SKM-1 (cell line): ENCODE results near the gene NF1.
"Not testable (repeated sequence)": the region's sequence is repeated elsewhere in the genome, so short reads cannot be mapped to it uniquely, and the experiment has no call there.

Experiments used
- DNase-seq: peaks from one replicate; lab custom pipeline; 2025; ENCODE audit not compliant: unreplicated experiment; lab: John Stamatoyannopoulos, UW

Gene NF1

DNA sequence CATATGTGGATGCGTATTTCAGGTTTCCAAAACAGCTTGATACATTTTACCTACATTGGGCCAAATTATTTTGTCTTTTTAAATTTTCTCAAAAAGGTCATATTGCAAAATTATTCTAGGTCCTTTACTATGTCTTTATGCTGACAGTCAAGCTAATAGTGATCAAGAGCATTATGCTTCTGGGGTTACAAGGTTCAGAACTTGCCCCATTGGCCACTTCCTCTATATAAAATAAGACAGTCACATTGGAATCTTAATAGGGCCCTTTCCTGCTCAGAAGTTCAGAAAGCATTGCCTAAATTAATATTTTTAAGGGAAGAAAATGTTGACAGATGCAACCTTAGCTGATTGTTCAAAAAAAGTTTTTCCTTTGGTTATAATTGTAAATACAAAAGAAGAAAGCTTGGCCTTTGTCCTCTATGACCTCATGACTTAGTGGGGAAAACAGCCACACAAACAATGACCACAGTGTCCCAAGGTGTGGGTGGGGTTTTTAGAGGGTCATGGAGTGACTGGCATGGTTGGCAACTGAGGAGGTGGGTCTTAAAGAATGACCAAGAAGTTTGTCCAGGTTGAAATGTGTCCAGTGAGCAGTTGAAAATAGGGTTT is 284.9 kb downstream of the NF1 start:
- no peak for DNase-seq

- DNase-seq = no peak
Observed at GRCh38 chr17:31381165-31381668, 286.4 kb downstream of the NF1 start.

DNA sequence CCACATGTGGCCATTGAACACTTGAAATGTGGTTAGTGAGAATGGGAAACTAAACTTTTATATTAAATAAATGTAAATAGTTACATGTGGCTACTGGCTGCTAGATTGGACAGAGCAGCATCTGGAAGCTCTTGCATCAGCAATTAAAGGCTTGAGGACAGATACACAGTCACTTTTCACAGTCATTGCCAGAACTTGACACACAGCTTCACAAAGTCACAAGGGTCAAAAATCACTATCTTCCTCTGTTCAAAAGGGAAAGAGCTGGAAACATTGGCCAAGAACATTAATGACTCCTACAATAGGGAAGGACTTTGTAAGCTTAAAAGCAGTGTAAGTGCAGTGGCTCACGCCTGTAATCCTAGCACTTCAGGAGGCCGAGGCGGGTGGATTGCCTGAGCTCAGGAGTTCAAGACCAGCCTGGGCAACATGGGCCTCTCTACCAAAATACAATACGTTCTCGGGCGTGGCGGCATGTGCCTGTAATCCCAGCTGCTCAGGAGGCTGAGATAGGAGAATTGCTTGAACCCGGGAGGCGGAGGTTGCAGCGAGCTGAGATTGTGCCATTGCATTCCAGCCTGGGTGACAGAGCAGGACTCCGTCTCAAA is 288.0 kb downstream of the NF1 start:
- not testable (repeated sequence) for DNase-seq

DNA sequence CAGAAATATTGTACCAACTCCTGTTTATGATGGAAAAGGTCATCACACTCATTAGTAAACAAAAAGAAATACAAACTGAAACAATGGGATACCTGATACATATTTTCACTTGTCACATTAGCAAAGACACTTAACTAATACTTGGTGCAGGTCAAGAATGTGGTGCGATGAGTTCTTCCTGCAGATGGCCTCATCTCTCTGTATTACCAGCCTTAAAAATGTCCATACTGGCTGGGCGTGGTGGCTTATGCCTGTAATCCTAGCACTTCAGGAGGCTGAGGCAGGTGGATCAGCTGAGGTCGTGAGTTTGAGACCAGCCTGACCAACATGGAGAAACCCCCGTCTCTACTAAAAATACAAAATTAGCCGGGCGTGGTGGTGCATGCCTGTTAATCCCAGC is 288.7 kb downstream of the NF1 start:
- DNase-seq = not testable (repeated sequence)

DNA sequence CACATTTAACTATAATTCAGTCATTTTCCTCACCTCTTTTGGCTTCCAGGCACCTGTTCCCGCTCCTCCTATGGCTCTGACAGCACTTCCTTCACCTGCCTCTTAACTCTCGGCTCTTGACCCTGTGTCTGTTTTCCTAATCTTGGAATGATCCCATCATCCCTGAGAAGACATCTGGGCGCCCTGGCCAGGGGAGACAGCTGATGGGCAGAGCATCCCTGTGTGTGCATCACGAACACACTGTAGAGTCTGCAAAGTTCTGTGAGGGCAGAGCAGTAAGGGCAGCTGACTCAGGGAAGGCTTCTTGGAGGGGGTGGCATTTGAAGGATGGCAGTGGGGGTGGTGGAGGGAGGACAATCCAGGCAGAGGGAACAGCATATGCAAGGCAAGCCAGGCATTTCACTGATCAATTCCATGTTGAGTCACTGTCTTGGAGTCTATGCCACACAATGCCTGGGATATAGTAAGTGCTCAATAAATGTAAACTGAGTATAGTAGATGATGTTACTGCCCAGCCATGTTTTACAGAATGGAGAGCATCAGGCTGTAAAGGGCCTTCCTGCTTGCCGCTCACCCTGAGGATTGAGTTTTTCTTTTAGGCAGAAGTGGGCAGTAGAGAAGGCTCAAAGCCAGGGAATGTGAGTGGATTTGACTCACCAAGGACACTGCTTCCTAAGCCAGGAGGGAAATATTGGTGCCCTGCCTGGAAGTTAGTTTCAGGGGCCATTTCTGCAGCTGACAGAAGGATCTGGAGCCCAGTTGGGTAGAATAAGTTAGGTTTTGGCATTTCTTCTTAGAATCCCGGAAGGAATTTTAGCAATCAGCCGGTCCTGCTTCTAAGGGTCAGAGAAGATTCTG is 290.9 kb downstream of the NF1 start:
- no peak for DNase-seq

- no peak for DNase-seq
Observed at GRCh38 chr17:31386542-31387075, 291.8 kb downstream of the NF1 start.

DNA sequence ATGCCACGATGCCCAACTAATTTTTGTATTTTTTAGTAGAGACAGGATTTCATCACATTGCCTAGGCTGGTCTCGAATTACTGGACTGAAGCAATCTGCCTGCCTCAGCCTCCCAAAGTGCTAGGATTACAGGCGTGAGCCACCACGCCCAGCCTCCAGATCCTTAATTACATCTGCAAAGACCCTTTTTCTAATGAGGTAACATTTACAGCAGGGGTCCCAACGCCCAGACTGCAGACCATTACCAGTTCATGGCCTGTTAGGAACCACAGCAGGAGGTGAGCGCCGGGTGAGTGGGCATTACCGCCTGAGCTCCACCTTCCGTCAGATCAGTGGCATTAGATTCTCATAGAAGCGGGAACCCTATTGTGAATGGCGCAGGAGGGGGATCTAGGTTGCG is 292.7 kb downstream of the NF1 start:
- no peak for DNase-seq

GRCh38 chr17:31388351-31388750 is 293.6 kb downstream of the NF1 start:
- no peak for DNase-seq

- DNase-seq = no peak
Observed at GRCh38 chr17:31388770-31389656, 294.2 kb downstream of the NF1 start.

GRCh38 chr17:31389657-31390381 is 295.0 kb downstream of the NF1 start:
- DNase-seq = no peak

DNA sequence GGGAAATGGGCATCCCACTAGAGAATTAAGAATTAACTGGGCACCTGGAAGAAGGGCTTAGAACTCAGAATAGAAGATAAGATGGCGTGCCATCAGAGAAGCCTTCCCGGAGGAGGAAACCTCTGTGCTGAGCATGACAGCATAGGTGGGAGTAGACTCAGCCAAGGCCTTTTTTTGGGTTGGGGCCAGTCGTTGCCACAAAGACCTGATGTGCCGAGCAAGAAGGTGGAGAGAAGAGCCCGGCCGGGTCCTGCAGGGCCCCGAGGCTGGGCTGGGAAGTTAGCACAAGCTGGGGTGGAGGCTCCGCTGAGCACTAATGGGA is 295.6 kb downstream of the NF1 start:
- no peak for DNase-seq

- DNase-seq = no peak
Observed at GRCh38 chr17:31390748-31391495, 296.1 kb downstream of the NF1 start.

DNA sequence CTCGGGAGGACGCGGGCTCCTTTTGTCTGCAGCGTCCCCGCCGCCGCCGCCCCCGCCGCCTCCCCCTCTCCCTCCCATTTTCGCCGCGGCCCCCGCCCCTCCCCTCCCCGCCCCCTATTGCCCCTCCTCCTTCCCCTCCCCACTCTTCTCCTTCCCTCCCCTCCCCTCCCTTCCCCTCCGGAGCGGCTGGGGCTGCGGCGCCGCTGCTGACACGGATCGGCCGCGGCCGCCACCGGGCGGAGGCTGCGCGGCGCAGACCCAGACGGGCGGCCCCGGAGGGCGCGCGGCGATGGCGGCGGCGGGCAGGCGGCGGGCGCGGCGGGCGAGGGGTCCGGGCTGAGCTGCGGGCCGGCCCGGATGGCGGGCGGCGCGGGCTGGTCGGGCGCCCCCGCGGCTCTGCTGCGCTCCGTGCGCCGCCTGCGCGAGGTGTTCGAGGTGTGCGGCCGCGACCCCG is 296.7 kb downstream of the NF1 start, which contains the start of gene RAB11FIP4:
TSS of gene RAB11FIP4 (plus strand) at position 180 of the 454 bp plus-strand sequence. CDS start at position 358, 178 bp downstream.
- DNase-seq = no peak

GRCh38 chr17:31392002-31392855 is 297.5 kb downstream of the NF1 start:
- DNase-seq = no peak

DNA sequence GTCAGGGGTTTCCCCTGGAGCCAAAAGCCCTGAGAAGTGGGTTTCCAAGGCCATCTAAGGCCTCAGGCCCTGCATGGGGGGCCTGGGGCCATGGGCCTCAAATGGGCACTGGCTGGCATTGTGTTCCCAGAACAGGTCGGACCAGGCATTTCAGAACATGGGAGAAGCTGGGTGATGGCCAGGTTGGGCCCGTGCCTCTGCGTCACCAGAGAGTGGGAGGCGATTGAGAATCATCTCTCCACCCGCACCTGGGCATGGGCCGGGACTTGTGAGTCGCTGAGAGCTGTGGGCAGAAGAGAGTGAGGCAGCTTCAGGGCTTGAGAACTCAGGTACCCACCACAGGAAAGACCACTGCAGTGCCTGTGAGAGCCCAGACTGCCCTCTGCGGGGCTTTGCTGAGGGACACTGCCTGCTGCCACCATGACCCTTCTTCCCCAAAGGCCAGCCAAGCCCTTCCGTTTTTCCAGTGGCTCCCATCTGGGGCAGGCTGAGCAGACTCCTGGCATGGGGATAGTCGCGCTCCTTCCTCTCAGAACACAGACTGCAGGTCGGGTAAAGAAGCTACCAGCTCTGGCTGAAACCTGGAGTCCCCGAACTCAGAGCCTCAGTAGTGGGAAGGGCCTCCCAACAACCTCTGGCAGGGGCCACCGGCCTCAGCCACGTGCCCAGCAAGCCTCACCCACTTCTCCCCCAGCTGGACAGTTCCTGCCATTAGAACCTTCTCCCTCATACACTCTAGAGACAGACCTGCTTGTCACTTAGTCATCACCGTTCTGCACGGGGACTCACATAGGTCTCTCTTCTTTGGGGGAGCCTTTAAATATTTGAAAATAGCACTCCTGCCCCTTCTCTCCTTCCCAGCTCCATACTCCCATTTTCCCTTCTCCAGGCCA is 298.3 kb downstream of the NF1 start:
- no peak for DNase-seq

- no peak for DNase-seq
Observed at GRCh38 chr17:31393749-31394146, 299.0 kb downstream of the NF1 start.

DNA sequence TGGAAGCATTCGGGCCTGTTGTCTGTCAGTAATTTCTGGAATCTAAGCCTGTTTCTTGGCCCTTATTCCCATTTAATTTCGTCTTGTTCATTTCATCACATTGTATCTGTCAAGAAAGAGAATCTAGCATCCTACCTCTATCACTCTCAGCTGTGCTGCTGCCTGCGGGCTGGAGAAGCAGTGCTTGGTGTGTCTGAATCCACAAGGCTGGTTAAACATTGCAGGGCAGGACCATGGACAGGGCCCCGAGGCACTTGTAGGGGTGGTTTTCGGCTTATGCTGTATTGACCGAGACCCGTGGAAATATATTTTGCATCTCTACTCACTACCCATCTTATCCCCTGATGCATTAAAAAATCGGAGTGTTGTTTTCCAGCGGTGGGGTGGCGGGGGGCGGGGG is 299.8 kb downstream of the NF1 start:
- no peak for DNase-seq
